SK-N-SH treated with all-trans-retinoic acid at 6 μM for 48 hours (cell line): ENCODE results near the gene MAP7D1.

Experiments used
- GLIS3 ChIP-seq: fragments of 250-450 bp; sonication (Bioruptor Pico); IDR thresholded peaks from 2 replicates; pipeline ENCODE4 v1.5.0; 2020; ENCODE audit warnings: mild to moderate bottlenecking, moderate library complexity
- PATZ1 ChIP-seq: fragments of 250-450 bp; sonication (Bioruptor Pico); IDR thresholded peaks from 2 replicates; pipeline ENCODE4 v1.8.0; 2020; ENCODE audit warnings: mild to moderate bottlenecking, moderate library complexity, borderline replicate concordance

DNA sequence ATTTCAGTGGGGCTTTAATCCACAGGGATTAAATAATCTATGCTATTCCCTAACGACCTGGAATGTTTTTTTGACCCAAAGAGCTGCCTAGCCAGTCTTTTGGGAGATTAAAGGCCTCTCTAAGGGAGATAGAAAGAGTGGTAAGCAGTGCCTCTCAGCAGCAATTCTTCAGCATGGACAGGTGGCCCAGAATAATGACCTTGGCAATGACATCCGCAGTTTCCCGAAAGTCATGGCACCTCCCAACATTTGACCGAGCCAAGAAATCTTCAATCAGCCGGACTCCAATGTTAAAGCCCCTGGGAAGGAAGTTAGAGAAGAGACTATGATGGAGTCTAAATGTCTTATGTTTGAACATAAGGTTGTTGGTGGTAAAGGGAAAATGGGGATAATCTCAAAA, 16.4 kb upstream of the MAP7D1 start:
- TF ChIP-seq GLIS3 (CRISPR knock-in tag): no peak
- no peak for TF ChIP-seq PATZ1
